ENCODE measurements around the gene UBE2V1.
"Not testable (repeated sequence)": the region's sequence is repeated elsewhere in the genome, so short reads cannot be mapped to it uniquely, and the experiment has no call there.

Gene UBE2V1

DNA sequence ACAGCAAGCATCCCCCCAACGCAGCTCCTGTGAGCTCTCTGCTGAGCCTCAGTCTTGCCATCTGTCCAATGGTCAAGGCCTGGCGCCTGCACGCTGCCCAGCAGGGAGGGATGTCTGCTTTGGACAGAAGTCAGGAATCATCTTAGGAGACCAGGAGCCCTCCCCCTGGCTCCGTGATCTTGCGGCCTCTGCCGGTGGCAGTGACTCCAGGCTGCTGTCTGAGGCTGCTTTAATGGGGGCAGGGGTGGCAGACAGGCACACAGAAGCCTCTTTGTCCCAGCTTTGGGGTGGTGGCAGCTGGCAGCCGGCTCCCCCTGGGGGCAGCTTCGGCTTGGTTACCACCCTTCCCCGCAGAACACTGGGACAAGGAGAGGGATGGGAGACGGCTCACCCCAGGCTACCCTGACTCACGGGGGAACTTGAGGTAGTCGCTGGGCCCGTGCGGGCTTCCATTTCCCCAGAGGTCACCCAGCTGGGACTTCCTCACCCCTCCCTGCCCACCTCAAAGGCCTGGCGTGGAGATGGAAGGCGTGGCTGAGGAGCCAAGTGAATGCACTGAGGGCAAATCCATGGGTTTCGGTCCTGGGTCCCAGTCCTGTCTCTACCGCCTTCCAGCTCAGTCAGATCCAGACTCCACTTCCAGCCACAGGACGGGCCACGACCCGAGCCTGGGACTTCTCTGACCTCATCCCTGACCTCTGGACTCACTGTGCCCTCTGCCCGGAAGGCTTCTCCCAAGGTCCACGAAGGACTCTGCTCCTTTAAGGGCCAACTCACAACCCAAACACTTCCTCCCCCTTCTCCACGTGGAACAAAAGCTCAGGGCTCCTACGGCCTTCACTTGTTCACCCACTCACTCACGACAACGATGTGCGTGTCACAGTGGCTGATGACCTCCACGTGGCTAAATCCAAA is 25.8 kb upstream of the UBE2V1 start:
- no peak overlapping the region for H3K4me3 ChIP-seq (ENCODE audit: low read depth in 1 of 2, low read length in 1 of 2)
- no peak overlapping the region for H3K27ac ChIP-seq
- TF ChIP-seq, protein P1, sequence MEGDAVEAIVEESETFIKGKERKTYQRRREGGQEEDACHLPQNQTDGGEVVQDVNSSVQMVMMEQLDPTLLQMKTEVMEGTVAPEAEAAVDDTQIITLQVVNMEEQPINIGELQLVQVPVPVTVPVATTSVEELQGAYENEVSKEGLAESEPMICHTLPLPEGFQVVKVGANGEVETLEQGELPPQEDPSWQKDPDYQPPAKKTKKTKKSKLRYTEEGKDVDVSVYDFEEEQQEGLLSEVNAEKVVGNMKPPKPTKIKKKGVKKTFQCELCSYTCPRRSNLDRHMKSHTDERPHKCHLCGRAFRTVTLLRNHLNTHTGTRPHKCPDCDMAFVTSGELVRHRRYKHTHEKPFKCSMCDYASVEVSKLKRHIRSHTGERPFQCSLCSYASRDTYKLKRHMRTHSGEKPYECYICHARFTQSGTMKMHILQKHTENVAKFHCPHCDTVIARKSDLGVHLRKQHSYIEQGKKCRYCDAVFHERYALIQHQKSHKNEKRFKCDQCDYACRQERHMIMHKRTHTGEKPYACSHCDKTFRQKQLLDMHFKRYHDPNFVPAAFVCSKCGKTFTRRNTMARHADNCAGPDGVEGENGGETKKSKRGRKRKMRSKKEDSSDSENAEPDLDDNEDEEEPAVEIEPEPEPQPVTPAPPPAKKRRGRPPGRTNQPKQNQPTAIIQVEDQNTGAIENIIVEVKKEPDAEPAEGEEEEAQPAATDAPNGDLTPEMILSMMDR (IDR thresholded peaks at IDR 0.05), result no peak
- H3K27me3 ChIP-seq, result no peaks in the 10 kb centered on the region
- peaks cover 69% of the 10 kb centered on the region for H3K36me3 ChIP-seq
- H3K9me3 ChIP-seq, result no peaks in the 10 kb centered on the region
- H3K4me1 ChIP-seq (ENCODE audit: control insufficient read depth in 1 of 2, insufficient read depth in 1 of 2, low read depth in 1 of 2, low read length in 1 of 2), result no peaks in the 10 kb centered on the region

GRCh38 chr20:50138120-50138478 is 25.1 kb upstream of the UBE2V1 start:
- Histone ChIP-seq H3K36me3 (peaks cover 72% of the 10 kb centered on the region), H3K27ac (no peak overlapping the region), H3K4me1 (ENCODE audit: control insufficient read depth in 1 of 2, insufficient read depth in 1 of 2, low read depth in 1 of 2, low read length in 1 of 2) (no peaks in the 10 kb centered on the region)

GRCh38 chr20:50137702-50138101 is 24.8 kb upstream of the UBE2V1 start:
- peaks cover 72% of the 10 kb centered on the region for H3K36me3 ChIP-seq
- H3K27ac ChIP-seq; H3K9me3 ChIP-seq; H3K27me3 ChIP-seq; H3K4me1 ChIP-seq (ENCODE audit: control insufficient read depth in 1 of 2, insufficient read depth in 1 of 2, low read depth in 1 of 2, low read length in 1 of 2); H3K4me3 ChIP-seq (ENCODE audit: low read depth in 1 of 2, low read length in 1 of 2): not testable (repeated sequence)

More at GRCh38 chr20:50138120-50138478, 25.1 kb upstream of the UBE2V1 start:
- Histone ChIP-seq H3K4me3 (ENCODE audit: low read depth in 1 of 2, low read length in 1 of 2) (no peak overlapping the region), H3K27me3 (no peaks in the 10 kb centered on the region), H3K9me3 (no peaks in the 10 kb centered on the region)
- TF ChIP-seq, protein P1 (IDR thresholded peaks at IDR 0.05), result no peak

DNA sequence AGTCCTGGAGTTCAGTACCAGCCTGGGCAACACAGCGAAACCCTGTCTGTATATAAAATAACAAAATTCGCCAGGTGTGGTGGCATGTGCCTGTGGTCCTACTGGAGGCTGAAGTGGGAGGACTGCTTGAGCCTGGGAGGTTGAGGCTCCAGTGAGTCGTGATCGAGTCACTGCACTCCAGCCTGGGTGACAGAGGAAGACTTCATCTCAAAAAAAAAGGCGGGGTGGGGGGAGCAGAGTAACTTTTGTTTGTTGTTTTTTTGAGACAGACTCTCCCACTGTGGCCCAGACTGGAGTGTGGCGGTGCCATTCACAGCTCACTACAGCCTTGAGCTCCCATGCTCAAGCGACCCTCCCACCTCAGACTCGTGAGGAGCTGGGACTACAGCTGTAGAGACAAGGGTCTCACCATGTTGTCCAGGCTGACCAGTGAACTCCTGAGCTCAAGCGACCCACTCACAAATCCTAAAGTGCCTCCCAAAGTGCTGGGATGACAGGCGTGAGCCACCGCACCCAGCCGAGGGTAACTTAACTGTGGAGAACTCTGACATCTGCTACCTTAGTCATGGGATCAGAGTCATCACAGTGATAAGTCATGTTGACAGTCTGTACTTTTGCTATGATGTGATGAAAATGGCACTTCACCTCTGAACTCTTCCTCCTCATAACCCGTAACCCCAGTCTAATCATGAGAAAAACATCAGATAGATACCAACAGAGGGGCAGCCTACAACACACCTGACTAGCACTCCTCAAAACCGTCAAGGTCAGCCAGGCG is 24.1 kb upstream of the UBE2V1 start:
- Histone ChIP-seq H3K36me3 (peaks cover 69% of the 10 kb centered on the region), H3K4me3 (ENCODE audit: low read depth in 1 of 2, low read length in 1 of 2) (no peak overlapping the region), H3K9me3 (no peaks in the 10 kb centered on the region), H3K4me1 (ENCODE audit: control insufficient read depth in 1 of 2, insufficient read depth in 1 of 2, low read depth in 1 of 2, low read length in 1 of 2) (no peaks in the 10 kb centered on the region), H3K27me3 (no peaks in the 10 kb centered on the region), H3K27ac (no peak overlapping the region)
- TF ChIP-seq, protein P1 (IDR thresholded peaks at IDR 0.05), result no peak

- not testable (repeated sequence) for H3K27ac ChIP-seq; H3K27me3 ChIP-seq; H3K9me3 ChIP-seq; H3K4me3 ChIP-seq (ENCODE audit: low read depth in 1 of 2, low read length in 1 of 2); H3K4me1 ChIP-seq (ENCODE audit: control insufficient read depth in 1 of 2, insufficient read depth in 1 of 2, low read depth in 1 of 2, low read length in 1 of 2)
- H3K36me3 ChIP-seq, result peaks cover 58% of the 10 kb centered on the region
These were observed 22.2 kb upstream of the UBE2V1 start for GRCh38 chr20:50135157-50135556.

DNA sequence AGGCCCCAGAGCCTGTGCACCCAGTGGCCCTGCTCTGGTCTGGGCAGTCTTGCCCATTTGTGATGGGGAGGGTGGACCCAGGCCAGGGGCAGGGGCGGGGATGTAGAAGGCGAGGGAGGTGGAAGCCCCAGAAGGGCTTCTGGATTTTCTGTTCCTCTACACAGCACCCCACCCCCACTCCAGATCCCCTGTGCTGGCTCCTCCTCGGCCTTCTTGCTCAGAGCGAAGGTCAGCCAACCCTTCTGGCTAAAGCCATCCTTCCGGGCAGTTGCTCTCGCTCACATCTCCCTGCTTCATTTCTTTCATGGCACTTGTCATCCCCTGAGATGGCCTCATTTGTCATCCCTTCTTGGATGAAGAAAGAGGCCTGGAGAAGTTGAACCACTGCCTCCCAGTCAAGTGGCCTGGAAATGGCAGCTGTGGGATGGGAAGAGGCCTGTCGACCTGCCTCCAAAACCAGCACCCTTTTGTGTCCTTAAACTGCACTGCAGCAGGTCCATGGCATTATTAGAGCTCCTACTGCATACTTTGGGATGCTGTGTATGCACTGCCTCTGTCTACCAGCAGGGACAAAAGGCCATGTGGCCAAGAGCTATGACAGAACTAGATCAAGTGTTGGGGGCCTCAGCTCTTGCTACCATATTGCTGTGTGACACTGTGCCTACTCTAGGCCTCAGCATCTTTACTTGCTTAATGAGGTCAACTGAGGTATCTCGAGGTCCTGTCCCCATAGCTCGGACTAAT is 20.7 kb upstream of the UBE2V1 start:
- H3K36me3 ChIP-seq, result peaks cover 61% of the 10 kb centered on the region

More for the DNA sequence above, 20.7 kb upstream of the UBE2V1 start:
- no peak overlapping the region for H3K4me3 ChIP-seq (ENCODE audit: low read depth in 1 of 2, low read length in 1 of 2)
- no peaks in the 10 kb centered on the region for H3K9me3 ChIP-seq
- H3K4me1 ChIP-seq (ENCODE audit: control insufficient read depth in 1 of 2, insufficient read depth in 1 of 2, low read depth in 1 of 2, low read length in 1 of 2), result no peaks in the 10 kb centered on the region
- no peaks in the 10 kb centered on the region for H3K27me3 ChIP-seq
- H3K27ac ChIP-seq, result no peak overlapping the region
- TF ChIP-seq, protein P1 (IDR thresholded peaks at IDR 0.05), result no peak

All from neutrophil (primary cell).